ENCODE measurements around the gene SUCLG2.

The SUCLG2 gene

GRCh38 chr3:67648701-67649100, 5.7 kb downstream of the SUCLG2 start:
- no peak for DNase-seq (ENCODE audit: low spot score)

- no peak for DNase-seq (ENCODE audit: low spot score)
Observed at GRCh38 chr3:67648229-67648628, 6.2 kb downstream of the SUCLG2 start.

- peak; percentile 59 for DNase-seq (ENCODE audit: low spot score)
Observed at GRCh38 chr3:67647390-67647878, 7.0 kb downstream of the SUCLG2 start.

DNA sequence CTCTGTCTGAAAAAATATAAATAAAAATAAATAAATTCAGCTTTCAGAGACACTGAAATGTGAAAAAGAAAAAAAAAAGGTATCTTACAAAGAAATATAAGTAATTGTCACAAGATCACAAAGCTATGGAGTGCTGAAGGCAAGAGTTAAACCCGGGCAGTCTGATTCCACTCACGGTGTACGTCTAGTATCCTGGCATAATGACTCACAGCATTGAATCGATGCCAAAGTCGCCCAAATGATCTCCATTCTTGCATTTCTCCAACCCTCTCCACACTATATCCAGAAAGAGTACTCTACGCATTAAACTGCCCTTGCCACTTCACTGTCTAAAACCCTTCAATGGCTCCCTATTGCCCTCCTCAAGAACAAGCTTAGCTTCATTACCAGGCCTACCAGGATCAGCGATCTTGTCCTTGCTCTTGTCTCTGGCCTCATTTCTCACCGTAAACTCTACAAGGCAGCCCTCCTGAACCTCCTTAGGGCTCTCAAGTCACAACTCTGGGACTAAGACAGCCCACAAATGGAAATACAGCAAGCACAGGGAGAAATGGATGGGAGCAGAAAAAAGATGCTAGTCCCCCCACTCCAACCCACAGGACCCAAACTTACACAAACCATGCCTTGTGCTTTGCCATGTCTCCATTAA, 7.7 kb downstream of the SUCLG2 start:
- DNase-seq (ENCODE audit: low spot score) = no peak

DNA sequence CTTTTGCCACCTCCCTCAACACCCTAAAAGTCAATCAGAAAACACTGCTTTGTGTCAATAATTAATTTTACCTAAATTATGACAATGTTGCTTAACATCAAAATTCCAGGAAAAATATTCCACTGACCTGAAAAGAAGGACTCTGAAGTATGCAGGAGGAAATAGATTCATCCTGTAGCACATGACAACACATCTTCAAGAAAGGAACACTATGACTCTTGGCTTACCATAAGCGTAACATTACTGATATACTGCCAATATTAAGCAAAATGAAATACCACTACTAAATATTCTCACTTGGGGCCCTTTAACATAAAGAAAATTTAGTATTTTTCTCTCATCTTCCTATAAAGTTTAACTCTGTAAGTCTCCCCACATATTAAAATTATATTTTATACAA, 9.6 kb downstream of the SUCLG2 start:
- DNase-seq (ENCODE audit: low spot score) = no peak

- DNase-seq (ENCODE audit: low spot score) = no peak
Observed at GRCh38 chr3:67642734-67643133, 11.7 kb downstream of the SUCLG2 start.

- DNase-seq (ENCODE audit: low spot score) = no peak
Observed at GRCh38 chr3:67642190-67642589, 12.2 kb downstream of the SUCLG2 start.

DNA sequence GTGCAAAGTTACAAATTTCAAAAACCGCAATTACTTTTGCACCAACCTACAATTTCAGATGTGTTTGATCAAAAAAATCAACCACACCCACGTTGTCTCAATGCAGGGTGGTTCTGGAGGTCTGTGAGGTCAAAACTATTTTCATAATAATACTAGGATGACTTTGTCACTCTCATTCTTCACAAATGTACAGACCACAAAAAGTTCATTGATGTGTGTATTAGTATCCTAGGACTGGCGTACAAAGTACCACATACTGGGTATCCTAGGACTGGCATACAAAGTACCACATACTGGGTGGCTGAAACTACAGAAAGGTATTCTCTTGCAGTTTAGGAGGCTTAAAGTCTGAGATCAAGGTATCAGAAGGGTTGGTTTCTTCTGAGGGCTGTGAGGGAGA, 13.0 kb downstream of the SUCLG2 start:
- no peak for DNase-seq (ENCODE audit: low spot score)

DNA sequence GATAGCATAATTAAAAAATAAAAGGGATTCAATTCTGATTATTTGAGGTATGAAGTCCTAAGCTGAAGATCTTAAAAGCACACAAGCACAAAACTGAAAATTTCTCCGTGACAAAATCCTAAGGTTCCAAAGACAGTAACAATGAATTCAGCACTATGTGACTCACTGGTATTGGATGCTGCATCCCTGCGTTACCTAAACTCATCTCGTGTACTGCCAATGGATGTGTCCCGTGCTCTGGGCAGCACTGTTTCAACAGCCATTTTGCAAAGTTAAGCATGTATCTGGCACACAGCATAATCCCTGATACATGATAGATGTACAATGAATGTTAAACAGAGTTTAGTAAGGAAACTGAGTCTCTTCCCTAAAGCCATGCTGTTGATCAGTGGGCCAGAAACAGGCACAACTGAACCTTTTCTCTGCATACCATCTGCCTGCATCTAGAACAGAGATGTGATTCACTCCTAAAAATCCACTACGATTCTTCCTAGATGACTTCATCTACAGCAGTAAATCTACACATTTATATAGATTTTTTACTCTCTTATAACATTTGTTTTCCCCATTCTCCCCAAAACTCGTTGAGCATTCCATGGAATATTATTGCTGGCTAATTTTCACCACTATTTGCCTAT, 14.3 kb downstream of the SUCLG2 start:
- no peak for DNase-seq (ENCODE audit: low spot score)

DNA sequence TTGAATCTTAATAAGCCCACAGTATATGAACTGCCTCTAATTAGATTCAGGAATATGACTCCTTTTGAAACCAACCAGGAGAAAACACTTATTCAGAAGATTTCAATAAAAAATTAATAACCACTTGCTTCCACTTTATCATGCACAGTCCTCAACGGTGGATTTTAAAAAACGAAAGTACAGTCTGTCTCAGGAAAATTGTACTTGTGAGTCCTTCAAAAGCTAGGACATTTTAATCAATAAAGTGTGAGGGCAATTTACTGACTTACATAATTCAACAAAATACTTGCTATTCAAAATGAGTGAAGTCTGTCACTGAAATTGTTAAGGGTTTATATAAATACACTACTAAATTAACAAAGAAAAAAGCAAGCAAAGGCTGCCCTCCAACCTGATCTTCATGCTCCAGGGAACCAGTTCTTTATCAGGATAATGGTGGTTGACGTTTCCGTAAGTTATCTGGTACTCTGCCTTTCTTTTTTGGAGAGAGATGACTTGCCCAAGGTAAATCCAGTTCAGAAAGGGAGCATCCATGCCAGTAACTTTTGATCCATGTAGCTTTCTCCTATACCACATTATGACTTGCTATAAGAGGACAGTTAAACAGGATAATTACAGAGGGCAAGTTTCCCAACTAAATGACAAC, 17.0 kb downstream of the SUCLG2 start:
- no peak for DNase-seq (ENCODE audit: low spot score)

DNA sequence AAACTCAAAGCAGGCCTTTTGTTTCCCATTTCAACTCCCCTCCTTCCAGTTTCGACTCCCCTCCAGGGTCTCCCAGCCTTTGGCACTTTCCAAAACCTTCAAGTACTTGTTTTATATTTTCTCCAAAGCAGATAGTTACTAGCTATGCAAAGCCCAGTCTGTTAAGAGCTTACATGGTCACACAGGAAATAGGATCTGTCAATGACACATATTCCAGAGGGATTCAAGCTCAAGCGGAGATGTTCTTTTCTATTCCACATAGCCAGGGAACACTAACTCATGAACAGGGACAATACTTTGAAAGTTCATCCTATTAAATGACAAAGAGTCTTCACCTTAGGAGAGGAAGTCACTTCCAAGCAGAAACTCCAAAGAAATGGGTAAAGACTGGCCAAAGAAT, 18.6 kb downstream of the SUCLG2 start:
- DNase-seq (ENCODE audit: low spot score) = no peak

GRCh38 chr3:67635257-67635656, 19.2 kb downstream of the SUCLG2 start:
- DNase-seq (ENCODE audit: low spot score) = peak; percentile 42

DNA sequence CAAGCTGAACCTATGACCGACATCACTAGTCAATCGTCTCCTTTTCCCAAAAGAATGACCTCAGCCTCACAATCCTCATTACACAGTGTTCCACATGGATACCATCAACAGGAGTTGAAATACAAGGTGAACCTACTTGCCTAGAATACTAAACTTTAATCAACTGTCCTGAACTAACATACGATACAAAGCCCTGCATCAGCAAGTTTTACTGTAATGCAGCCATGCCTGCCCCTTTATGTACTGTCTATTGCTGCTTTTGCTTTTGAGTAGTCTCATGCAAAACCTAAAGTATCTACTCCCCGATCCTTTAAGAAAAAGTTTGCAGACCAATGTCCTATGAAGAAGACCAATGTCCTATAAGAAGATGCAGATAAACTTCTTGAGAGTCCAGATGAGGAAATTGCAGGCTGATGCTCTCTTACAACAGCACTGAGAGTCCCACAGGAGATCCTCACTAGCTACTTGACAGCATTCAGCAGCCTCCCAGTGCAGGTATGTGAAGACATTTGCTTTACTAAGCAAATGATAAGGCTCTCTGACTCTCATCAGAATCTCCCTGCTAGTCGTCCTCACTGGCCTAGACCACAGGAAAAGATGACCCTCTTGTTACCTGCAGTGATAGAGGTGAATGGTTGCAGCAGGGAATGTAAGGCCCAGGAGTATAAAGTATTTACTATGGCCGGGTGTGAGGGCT, 23.6 kb downstream of the SUCLG2 start:
- DNase-seq (ENCODE audit: low spot score) = no peak

GRCh38 chr3:67624687-67625086, 29.7 kb downstream of the SUCLG2 start:
- DNase-seq (ENCODE audit: low spot score) = no peak

DNA sequence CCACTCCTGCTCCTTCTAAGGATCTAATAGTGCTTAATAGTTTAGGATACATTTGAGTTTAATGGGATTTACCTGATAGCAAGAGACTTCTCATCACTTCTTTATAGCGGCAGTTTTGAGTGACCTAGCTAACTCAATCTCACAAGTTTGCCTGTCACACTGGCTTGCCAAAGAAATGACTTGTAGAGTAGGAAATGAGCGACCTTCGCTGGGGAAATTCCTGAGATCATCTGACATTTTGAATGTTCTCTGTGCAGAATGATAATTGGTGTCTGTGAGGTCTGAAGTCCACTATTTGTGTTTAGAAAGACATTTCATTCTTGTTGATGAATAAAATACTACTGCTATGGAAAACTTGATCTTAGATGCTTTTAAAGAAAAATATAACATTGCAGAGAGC, 30.3 kb downstream of the SUCLG2 start:
- no peak for DNase-seq (ENCODE audit: low spot score)

DNA sequence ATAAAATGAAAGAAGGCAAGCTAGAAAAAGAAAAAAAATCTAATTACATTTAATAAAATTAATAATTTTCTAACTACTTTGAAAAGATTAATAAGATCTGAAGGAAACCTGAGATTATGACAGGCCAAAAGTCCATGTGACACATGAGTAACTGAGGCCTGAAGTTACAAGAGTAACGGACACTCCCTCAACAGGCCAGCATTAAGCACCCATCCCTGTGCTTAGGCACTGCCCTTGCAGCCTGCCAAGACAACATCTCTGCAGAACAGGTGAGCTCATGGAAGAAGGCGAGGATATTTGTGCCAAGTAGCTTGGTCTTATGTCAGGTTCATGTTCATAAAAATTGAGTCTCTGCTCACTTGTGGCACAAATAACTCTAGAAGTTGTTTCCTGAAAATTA, 31.8 kb downstream of the SUCLG2 start:
- DNase-seq (ENCODE audit: low spot score) = no peak

DNA sequence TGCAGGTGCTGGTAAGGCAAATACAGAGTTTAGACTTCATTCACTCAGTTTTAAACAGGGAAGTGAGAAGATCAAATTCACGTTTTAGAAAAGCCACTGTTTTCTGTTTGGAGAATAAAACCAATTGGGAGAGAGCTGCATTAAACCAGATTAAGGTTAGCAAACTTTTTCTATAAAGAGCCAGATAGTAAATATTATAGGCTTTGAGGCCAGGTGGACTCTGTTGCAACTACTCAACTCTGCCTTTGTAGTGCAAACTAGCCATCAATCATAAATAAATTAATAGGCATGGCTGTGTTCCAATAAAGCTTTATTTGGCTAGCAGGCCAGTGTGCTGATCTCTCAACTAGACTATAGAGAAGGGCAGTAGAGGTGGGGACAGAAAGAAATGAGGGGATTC, 33.5 kb downstream of the SUCLG2 start:
- no peak for DNase-seq (ENCODE audit: low spot score)

DNA sequence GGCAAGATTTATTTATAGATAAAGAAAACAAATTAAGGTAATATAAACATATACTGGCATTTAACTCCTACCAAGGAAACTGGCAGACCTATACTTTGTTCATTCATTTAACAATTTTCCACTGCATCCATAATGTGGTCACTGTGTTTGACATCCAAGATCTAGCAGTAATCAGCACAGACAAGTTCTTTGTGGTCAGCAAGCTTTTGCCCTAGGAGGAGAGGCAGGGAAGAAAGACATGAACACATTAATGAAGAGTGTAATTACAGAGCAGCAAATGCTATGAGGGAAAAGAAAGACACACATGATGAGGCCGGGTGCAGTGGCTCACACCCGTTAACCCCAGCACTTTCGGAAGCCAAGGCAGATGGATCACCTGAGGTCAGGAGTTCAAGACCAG, 34.4 kb downstream of the SUCLG2 start:
- no peak for DNase-seq (ENCODE audit: low spot score)

DNA sequence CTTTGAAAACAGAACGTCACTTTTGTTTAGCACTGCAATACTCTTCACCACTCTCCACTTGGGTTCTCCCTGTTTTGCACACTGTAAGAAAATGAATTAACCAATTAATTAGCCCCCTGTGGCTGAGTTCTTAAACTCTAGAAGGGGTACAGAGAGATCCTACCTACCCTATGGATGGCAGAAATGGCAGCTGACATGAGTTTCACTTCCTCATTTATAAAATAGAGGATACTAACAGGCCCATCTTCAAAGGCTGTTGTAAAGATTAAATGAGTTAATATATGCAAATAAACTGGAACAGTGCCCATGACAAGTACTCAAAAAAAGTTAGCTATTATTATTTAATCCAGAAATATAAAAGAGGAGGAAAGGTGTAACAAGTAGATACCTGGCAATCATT, 36.9 kb downstream of the SUCLG2 start:
- DNase-seq (ENCODE audit: low spot score) = no peak

DNA sequence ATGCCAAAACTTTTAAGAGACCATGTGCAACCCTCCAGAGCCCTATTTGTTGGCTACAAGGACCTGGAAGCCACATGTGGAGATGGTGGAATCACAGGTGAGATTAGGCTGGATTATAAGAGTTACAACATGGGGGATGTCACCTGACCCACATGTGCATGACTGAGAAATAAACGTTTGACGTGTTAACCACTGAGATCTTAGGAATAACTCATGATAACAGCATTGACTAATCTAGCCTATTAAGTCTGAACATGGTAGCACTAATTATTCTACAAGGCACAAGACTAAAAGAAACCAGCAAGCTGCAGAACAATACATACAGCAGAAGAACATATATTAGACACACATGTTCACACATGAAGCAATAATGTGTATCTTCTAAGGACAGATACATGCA, 38.4 kb downstream of the SUCLG2 start:
- no peak for DNase-seq (ENCODE audit: low spot score)

DNA sequence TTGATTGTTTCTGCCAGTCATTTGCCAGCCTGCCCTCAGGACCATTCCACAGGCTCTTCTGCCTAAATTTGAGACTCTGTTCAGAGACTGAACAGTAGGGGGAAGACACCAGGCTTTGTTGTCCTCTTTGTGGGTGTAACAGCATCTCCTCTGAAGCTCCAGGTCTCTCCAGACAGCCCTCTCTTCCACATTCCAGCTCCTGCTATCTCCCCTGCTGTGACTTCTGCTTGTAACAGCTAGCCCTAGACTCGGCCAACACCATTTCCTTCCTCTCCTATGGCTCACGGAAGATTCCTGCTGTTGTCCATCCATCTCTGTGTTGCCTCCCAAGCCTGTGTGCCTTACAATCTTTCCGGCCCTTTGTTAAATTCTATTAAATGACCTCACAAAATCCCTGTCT, 40.2 kb downstream of the SUCLG2 start:
- peak; percentile 26 for DNase-seq (ENCODE audit: low spot score)

DNA sequence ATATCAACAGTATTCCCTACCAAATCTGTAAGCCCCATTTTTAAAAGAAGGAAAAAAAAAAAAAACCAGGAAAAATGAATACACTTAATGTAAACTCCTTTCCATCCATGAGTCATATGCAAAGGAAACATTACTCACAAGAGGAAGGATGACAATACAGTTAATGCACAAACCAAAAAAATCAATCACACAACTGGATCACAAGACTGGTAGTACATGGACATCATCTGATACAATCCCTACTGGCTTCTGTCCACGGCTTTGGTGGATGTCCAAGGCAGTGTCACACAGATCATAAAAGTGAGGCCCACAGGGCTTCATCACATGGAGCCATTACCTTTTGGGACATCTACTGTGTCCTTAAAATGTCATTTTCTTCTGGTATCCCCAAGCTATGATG, 44.0 kb downstream of the SUCLG2 start:
- peak; percentile 89 for DNase-seq (ENCODE audit: low spot score)

- no peak for DNase-seq (ENCODE audit: low spot score)
Observed at GRCh38 chr3:67609709-67610108, 44.7 kb downstream of the SUCLG2 start.

Measured in kidney capillary endothelial cell (primary cell).